Astrocyte of the cerebellum (primary cell): ENCODE data around the gene OR9K2.
"Not testable (repeated sequence)": the region's sequence is repeated elsewhere in the genome, so short reads cannot be mapped to it uniquely, and the experiment has no call there.

Experiments
- DNase-seq: peaks from one replicate; pipeline ENCODE4 v3.0.0-alpha.2; 2011; ENCODE audit warnings: low read depth
- H3K4me3 ChIP-seq: 2 replicates; pipeline ENCODE4 v1.5.1; 2011; ENCODE audit warnings: mild to moderate bottlenecking, low read depth, low read length, moderate library complexity
- CTCF ChIP-seq: IDR thresholded peaks from 2 replicates; pipeline ENCODE4 v1.5.1; 2012; ENCODE audit warnings: low read length, low read depth, moderate library complexity, mild to moderate bottlenecking; ENCODE audit errors: missing control alignments
- in situ Hi-C: cut with HindIII; loops from 2 replicates; pipeline ENCODE4 v1.10.0; 2017; ENCODE audit warnings: low sequenced_read_pairs

OR9K2 gene

DNA sequence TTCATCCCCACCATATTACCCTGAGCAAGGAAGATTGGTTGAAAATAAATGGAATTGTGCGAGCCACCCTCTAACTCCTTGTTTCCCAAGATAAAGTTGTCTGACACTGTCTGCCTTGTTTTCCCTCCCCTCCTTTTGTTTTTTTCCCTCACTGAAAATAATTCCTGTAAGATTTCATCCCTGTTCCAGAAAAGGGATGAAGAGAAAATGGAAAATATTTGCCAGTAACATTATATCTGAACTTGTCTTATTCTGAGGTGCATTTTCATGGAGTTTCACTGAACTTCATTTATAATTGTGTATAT lies 17.3 kb downstream of the OR9K2 start:
- no peak for TF ChIP-seq CTCF
- DNase-seq: no peak
- in situ Hi-C loops: no loop called here
- no peak overlapping the region for H3K4me3 ChIP-seq

GRCh38 chr12:55167010-55167640 lies 40.9 kb downstream of the OR9K2 start:
- H3K4me3 ChIP-seq, in situ Hi-C loops, DNase-seq: not testable (repeated sequence)

GRCh38 chr12:55171445-55171844 lies 45.2 kb downstream of the OR9K2 start:
- no peak for TF ChIP-seq CTCF
- no peak for DNase-seq
- H3K4me3 ChIP-seq: no peak overlapping the region
- in situ Hi-C loops: no loop called here

DNA sequence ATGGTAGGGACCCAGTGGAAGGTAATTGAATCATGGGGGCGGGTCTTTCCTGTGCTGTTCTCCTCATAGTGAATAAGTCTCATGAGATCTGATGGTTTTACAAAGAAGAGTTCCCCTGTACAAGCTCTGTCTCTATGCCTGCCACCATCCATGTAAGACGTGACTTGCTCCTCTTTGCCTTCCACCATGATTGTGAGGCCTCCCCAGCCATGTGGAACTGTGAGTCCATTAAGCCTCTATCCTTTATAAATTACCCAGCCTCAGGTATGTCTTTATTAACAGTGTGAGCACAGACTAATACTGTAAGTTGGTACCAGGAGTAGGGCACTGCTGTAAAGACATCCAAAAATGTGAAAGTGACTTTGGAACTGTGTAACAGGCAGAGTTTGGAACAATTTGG lies 45.6 kb downstream of the OR9K2 start:
- DNase-seq, in situ Hi-C loops, H3K4me3 ChIP-seq: not testable (repeated sequence)

DNA sequence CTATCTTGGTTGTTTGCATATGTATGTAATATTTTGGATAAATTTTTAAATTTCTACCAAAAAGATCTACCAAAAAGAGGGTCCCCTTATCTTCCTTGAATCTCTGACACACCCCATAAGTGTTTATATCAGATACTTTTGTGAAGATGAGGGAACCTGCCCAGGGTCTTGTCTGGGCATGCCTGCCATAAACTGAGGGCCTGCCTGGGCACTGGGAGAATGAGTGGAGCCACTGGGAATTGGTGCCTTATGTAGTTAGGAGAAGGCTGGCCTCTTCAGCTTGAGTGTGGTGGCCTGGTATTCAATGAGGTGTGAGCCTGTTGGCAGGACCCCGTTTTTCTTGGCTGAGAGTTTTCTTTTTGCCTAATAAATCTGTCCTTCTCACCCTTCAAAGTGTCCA lies 46.5 kb downstream of the OR9K2 start:
- no peak for DNase-seq
- no peak for TF ChIP-seq CTCF
- no peak overlapping the region for H3K4me3 ChIP-seq
- in situ Hi-C loops: no loop called here

DNA sequence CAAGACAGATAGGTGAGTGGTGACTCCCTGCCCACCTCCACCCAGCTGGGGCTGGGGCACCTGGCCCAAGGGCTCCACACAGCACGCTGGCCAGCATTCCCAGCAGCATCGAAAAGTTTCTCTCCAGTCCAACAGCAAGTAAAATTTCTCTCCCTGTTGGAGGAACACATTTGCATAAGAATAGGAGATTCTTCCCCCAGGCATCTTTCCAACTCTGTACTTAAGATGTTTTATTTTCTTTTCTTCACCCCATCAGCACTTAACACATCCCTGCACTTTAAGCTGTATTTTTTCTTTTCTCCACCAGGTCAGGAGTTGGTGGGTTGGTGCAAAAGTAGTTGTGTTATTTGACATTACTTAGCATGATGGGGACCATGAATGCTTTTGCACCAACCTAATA lies 47.2 kb downstream of the OR9K2 start:
- DNase-seq: no peak
- H3K4me3 ChIP-seq: no peak overlapping the region
- no peak for TF ChIP-seq CTCF
- in situ Hi-C loops: no loop called here
